PC-9 (cell line): ENCODE data around the gene ZNF444. TPM values are rescaled to one million over a fixed set of nuclear protein-coding genes. Genes with fewer than 3 reads are reported as not detected.

Experiments used
- total RNA-seq: library from RNA; stranded (reverse); gene quantifications from 2 replicates; pipeline ENCODE4 v1.2.3, GENCODE V29; 2021

ZNF444 gene
- total RNA-seq, 1 experiment from 2014 or later, result 50.5 TPM

Other genes with a start within 250 kb of the ZNF444 start
- not detected in 2 replicates for gene NLRP13, start 209.0 kb upstream of the ZNF444 start, total RNA-seq
- not detected in 2 replicates for gene NLRP8, start 193.5 kb upstream of the ZNF444 start, total RNA-seq
- not detected in 2 replicates for gene NLRP5, start 154.5 kb upstream of the ZNF444 start, total RNA-seq
- gene ZNF787, start 20.0 kb upstream of the ZNF444 start, total RNA-seq, result 51.4 and 51.5 TPM in 2 replicates
- gene GALP, start 34.7 kb downstream of the ZNF444 start, total RNA-seq, result not detected in 2 replicates
- gene ZSCAN5B, start 56.5 kb downstream of the ZNF444 start, total RNA-seq, result not detected in 2 replicates
- not detected in 2 replicates for gene ZSCAN5C, start 61.0 kb downstream of the ZNF444 start, total RNA-seq
- not detected in 2 replicates for gene EDDM13, start 131.5 kb downstream of the ZNF444 start, total RNA-seq
- gene ZSCAN5A, start 173.6 kb downstream of the ZNF444 start, total RNA-seq, result 20.5 and 23.6 TPM in 2 replicates